HFF-Myc (cell line): ENCODE data around the gene ENTPD7.

ENCODE experiments used
- DNase-seq: peaks from one replicate; pipeline ENCODE4 v3.0.0-alpha.2; 2011; ENCODE audit warnings: low read depth; ENCODE audit errors: extremely low read depth
- H3K4me3 ChIP-seq: replicated peaks from 2 replicates; pipeline ENCODE4 v1.5.1; 2011; ENCODE audit warnings: low read depth, mild to moderate bottlenecking, control low read depth, low read length
- CTCF ChIP-seq: IDR thresholded peaks from 2 replicates; pipeline ENCODE4 v1.5.1; 2012; ENCODE audit warnings: mild to moderate bottlenecking, low read depth, low read length, control low read depth; ENCODE audit errors: missing control alignments

The ENTPD7 gene

GRCh38 chr10:99659031-99659867 is at the start of gene ENTPD7:
Gene ENTPD7, plus strand, starts transcription at chr10:99659509. Its CDS starts 448 bp downstream, at chr10:99659957.
- H3K4me3 ChIP-seq: peak within 1 kb of the TSS; percentile 53
- peak; percentile 78 for DNase-seq
- TF ChIP-seq CTCF: no peak

GRCh38 chr10:99610221-99610620 is 49.1 kb upstream of the ENTPD7 start:
- no peak for TF ChIP-seq CTCF
- DNase-seq: no peak
- H3K4me3 ChIP-seq: no peak overlapping the region

- H3K4me3 ChIP-seq: no peak overlapping the region
- no peak for TF ChIP-seq CTCF
- DNase-seq: no peak
Measured at GRCh38 chr10:99611326-99611725, 48.0 kb upstream of the ENTPD7 start.

GRCh38 chr10:99612167-99612831 is 47.0 kb upstream of the ENTPD7 start:
- DNase-seq: peak; percentile 56

GRCh38 chr10:99615426-99615825 is 43.9 kb upstream of the ENTPD7 start:
- H3K4me3 ChIP-seq: no peak overlapping the region
- no peak for TF ChIP-seq CTCF

More at GRCh38 chr10:99612167-99612831, 47.0 kb upstream of the ENTPD7 start:
- peak; percentile 80 for TF ChIP-seq CTCF
- H3K4me3 ChIP-seq: no peak overlapping the region

GRCh38 chr10:99617696-99618095 is 41.6 kb upstream of the ENTPD7 start:
- no peak for TF ChIP-seq CTCF
- no peak for DNase-seq
- H3K4me3 ChIP-seq: peak overlapping the region; percentile 83

More at GRCh38 chr10:99615426-99615825, 43.9 kb upstream of the ENTPD7 start:
- no peak for DNase-seq
